CD4-positive, alpha-beta T cell treated with Interleukin-1 beta for 1 hour (primary cell): Measurements from ENCODE around the gene PPP1R14C.

Source experiments
- DNase-seq, 2 donors: peaks; one replicate each; pipeline ENCODE4 v3.0.0-alpha.2; 2020 to 2022

The PPP1R14C gene

DNA sequence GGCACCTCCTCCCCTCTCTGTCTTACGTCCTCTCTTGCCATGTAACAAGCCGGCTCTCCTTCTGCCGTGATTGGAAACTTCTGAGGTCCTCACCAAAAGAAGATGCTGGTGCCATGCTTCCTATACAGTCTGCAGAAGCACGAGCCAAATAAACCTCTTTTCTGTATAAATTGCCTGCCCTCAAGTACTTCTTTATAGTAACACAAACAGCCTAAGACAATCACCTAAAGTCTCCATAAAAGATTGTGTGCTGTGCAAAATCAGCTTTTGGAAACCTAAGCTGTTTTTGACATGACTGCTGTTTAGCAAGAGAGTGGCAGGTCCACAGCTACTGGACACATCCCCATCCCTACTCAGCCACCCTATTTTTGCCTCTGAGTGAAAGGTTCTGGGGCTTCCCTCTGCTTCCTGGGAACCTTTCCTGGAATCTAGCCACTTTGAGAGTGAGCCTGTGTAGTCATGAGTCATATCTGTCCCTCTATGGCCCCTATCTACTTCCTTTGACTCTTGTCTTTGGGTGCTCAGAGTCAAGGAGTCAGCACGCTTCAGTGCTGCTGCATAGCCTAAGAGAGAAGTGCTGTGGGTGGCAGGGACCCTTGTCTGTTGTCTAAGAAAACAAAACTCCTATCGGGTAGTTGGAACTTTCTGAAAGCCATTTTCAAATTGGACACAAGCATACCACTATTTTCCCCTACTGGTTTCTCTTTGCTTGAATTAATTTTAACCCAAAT lies 110.0 kb downstream of the PPP1R14C start:
- no peak for DNase-seq

DNA sequence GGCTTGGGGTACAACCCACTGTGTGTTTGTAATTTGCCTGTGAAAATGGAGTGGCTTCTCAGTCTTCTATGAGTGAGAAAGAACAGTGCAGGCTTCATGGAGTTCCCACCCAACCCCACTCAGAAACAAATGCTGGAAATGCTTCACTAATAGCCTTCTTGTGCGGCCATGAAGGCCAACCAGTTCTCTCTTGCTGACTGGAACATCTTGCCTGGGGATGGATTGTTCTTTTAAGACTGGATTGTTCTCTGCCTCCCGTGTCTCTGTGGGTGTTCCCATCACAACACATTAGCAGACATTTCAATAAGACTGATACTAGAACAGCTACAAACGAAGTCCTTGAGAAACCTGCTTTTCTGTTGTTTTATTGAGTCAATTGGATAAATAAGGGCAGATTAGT lies 110.6 kb downstream of the PPP1R14C start:
- no peak for DNase-seq

DNA sequence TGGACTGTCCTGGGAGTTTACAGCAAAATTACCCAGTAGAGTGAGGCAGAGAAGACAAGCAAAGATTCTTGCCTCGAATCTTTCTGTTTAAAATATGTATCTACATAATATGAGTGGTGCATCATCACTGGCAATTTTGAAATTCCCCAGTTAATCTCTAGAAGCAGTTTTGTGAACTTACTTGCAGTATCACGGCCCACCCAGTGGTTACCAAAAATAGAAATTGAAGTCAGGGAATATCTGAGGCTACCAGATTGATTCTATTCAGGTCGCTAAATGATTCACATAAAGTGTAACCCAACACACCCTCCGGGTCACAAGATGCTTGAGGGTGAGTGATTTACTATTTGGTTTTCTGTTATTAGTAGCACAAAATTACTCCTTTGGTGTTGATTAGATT lies 111.9 kb downstream of the PPP1R14C start:
- DNase-seq = no peak

DNA sequence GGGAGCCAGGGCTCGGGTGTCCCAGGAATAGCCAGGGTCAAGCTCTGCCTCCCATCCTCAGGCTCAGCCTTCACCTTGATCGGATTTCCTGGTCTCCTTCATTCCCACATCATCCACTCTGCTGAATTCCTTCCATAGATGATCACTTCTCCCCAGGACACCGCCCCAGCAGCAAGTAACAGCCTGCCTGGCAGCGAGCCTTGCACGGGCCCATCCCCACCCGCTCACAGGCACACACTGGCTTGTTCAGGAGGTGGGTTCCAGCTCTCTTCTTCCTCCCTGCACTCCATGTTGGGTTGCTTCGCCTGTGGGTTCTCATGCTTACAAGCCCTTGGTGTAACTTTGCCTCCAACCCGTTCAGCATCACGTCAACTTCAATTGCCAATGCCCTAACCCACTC lies 113.0 kb downstream of the PPP1R14C start:
- DNase-seq = no peak

DNA sequence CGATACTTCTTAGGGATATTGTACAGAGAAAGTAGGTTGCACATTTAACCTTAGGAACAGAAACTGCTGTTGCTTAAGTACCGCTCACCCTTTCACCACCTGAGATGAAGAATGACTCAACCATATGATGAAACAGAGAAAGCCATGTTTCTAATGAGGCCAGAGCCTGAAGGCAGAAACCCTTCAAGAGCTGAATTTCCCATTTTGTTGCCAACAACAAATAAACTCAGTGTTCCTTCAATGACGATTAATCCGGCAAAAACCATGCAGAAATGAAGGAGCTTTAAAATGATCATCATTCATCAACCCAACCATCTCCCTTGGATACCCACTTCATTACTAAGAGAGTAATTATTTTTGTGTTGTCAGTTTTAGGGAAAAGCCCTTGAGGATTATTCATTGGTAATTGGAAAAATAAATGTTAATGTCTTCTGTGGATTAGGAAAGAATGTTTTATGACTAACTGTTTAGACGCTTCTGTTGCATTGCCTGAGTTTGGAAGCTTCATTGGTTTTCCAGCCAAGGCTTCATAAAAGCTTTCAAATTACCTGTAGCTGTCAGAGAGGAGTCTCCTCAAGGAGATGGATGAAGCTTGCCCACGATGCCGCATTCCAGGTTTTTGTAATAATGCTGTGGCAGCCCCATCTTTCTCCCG lies 113.9 kb downstream of the PPP1R14C start:
- DNase-seq = no peak

DNA sequence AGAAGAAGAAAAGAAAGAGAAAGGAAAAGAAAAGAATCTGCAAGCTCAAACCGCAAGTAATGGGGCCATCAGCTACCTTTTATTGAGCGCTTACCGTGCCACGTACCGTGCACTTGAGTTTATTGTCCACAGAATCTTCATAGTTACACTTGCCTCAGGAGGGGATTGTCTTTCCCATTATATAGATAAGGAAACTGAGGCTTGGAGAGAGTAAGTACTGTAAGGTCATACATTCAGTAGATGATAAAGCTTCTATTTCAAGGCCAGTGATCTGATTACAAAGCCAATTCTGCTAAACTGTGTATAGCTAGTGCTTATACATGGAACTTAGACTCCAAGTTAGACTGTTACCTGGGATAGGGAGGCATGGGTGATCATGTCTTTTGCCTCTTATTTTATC lies 115.5 kb downstream of the PPP1R14C start:
- no peak for DNase-seq

DNA sequence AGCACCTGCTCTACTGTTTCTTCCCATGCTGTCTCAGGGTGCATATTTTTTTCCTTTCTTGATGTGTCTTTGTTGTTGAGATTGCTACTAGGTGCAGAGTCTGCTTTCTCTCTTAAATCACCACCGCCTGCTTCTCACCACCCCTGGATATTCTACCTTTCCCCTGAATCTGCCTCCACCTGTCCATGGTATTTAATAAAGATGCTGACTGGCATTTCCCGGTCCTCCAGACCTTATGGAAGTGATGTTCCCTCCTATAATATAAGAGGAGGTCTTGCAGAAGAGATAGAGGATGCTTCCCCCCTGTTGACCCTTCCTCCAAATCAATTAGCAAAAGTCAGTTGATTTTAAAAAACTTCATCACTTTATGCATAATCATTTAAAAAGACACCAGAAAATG lies 118.1 kb downstream of the PPP1R14C start:
- no peak for DNase-seq

DNA sequence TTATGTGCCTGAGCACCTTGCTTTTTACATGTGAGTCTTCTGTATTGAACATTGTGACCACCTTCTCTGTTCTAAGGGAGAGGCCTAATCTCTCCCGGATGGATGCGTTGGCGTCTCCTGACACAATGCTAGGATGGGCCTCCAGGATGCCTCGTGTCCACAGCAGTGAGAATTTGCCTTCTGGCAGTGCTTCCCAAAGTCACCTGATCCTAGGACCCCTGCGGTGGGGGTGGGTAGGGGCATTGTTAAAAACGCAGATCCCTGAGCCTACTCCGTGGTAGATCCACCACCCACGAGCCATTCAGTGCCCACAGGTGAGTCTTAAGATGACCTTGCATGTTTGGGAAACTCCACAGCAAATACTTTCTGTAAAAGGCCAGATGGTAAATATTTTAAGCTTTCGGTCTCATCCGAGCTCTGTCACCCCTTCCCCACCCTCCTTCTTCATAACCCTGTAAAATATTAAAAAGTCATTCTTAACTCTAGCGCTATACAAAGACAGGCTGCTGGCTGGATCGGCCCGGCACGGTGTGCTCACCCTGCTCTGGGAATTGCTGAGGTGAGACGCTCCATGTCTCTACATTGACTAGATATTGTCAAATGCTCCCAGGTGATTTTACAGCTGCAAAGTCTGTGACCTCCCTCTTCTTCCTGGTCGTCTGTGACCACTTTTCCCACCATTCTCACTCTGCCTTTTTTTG lies 119.3 kb downstream of the PPP1R14C start:
- DNase-seq = no peak

DNA sequence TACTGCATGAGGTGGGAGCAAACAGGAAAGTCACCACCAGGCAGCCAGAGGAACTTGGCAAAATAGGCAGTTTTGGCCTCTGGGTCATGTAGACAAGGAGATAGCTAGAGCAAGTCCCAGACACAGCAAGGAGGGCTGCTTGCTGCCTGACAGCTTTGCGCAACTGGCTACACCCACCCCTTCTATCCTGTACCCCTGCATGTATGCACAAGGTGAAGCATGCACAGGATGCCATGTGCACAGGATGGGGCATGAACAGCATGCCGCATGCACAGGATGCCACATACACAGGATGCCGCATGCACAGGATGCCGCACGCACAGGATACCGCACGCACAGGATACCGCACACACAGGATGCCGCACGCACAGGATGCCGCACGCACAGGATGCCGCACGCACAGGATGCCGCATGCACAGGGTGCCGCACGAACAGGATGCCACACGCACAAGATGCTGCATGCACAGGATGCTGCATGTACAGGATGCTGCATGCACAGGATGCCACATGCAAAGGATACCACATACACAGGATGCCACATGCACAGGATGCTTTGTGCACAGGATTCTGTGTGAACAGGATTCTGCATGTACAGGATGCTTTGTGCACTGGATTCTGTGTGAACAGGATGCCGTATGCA lies 121.0 kb downstream of the PPP1R14C start:
- peak; percentile 12 to 23 for DNase-seq

DNA sequence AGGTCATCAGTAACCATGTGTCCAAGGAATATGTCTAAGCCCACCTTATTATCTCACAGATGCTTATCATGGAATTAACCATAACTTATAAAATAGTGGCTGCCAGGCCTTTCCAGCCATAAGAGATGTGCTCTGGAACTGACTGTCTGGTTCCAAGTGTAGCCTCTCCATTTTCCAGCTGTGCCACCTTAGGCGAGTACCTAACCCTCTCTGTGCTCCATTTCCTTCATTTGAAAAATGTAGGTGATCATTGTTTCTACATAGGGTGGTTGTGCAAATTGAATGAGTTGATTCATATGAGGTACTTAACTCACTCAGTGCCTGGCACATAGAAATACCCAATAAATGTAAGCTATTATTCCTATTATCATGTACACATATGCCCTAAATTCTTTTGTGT lies 123.5 kb downstream of the PPP1R14C start:
- DNase-seq = no peak

DNA sequence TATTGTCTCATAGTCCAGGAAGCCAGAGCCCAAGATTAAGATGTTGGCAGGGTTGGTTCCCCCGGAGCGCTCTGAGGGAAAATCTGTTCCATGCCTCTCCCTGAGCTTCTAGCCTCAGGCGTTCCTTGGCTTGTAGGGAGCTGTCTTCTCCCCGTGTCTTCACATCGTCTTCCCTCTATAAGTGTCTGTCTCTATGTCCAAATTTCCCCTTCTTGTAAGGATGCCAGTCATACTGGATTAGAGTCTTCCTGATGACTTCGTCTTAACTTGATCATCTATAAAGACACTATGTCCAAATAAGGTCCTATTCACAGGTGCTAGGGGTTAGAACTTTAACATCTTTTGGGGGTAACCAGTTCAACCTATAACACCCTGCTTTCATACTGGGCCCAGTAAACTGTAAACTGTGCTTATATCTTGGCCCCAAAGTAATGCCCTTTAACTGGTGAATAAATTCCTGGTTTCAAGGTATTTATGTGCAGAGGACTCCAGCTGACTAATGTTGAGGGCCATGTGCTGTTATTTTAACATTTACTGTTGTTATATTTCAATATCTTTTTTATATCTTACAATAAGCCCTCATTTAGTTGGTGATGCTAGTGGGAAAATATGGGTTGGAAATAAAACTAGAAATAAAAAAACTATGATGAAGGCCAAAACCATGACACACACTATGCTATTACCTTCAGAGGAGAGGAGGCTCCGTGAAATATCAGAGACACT lies 124.3 kb downstream of the PPP1R14C start:
- DNase-seq = no peak

DNA sequence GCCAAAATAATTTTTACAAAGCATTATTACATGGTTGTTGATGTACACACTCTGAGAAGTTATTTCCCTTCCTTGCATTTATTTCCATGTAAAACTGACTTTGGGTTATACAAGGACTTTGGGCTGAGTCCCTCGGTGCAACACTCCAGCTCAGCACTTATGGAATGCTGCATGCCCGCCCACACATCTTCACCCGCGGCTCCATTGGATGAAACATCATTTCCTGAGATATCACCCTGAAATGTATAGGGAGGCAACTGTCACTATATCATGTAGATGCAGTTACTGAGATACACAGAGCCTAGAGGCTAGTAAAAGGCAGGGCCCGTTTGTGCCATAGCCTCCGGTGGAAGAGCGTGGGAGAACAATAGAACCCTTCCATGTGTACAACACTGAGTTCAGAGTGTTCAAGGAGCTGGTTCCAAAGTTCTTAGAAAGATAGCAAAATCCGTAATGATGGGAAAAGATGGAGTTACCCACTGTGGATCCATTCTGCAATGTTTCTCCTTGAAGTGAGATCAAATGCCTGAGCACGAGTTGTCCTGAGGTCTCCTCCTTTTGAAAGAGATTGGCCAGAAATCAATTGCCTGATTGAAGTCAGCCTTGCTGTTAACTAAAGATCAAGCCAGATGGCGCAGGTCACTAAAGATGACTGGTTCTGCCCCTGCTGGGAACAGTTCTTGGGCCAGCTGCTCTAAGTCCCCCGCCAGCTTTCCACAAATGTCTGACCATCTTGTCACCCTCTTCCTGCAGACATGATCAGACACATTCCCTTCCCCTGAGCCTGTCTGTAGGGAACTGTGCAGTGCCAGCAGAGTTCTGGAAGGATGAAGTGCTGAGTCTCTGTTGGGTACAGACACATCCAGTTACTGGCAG lies 125.1 kb downstream of the PPP1R14C start:
- DNase-seq = no peak

DNA sequence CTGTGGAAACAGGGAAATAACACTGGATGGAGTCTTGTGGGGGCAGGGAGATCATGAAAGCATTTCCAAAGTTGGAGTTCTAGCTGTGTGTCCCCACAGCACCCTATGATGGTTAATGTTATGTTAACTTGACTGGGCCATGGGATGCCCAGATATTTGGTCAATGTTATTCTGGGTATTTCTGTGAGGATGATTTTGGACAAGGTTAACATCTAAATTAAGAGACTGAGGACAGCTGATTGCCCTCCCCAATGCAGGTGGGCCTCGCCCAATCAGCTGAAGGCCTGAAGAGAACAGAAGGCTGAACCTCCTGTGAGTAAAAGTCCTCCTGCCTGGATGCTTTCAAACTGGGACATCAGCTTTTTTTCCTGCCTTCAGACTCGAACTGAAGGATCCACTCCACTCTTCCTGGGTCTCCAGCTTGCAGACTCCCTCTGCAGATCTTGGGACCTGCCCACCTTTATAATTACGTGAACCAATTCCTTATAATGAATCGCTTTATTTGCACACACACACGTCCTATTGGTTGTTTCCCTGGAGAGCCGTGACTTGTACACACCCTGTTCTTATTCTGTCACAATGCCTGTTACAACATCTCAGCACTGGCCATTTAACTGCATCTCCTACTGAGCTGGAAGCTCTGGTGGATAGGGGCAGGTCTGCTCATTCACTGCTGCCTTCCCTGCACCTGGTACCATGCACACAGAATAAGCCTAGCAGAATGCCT lies 126.4 kb downstream of the PPP1R14C start:
- DNase-seq = no peak

DNA sequence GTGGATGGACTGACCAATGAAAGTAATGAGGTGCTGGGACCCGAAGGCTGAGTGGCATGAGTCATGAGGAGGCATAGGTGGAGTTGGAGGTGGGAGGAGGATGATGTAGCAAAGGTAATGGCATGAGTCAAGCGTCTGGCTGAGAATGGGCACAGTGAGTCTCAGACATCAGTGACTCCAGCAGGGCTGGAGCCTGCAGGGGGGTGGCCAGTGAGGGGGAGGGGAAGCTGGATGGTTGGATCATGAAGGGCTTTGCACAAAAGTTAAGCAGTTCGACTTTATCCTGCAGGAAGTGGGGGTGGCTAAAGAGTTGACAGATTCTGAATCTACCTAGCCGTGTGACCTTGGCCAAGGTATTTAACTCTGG lies 127.0 kb downstream of the PPP1R14C start:
- DNase-seq = no peak

DNA sequence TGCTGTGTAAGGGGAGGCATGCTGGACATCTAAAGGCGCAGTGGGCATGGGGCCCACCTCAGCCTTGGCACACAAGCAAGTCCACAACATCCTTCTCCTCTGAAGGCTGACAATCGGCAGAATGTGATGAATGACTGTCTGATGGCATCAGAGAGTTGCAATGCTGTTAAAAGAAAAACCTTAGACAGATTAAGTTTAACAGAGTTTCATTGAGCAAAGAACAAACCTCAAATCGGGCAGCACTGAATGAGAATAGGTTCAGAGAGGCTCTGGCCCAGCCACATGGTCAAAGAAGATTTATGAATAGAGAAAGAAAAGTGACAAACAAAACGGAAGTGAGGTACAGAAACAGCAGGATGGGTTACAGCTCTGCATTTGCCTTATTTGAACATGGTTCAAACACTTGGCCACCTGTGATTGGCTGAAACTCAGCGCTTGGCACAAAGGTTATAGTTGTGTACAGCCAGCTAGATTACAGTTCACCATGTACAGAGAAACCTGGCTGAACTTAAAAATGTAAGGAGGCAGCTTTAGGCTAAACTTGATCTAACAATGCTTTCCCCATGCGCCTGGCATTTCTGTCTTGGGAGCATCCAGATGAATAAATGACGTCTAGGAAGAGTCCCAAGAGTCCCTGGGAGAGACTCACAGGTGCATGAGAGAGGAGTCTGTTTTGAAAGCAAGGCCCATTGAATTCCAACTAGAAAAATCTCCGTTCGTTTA lies 127.6 kb downstream of the PPP1R14C start:
- no peak for DNase-seq

DNA sequence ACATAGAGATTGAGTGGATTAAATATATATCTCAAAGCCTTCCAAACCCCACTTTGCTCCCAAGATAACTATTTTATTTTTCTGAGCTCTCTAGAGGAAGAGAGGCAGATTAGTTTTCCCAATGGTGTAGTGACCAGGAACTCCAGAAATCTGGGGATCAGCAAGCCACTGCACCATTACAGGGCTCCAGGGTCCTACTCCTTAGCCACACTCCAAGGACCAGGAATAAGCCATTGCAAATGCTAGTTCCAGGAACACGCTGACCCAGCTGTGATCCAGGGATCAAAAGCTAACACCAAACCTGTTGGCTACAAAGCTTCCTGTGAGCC lies 128.3 kb downstream of the PPP1R14C start:
- DNase-seq = no peak

DNA sequence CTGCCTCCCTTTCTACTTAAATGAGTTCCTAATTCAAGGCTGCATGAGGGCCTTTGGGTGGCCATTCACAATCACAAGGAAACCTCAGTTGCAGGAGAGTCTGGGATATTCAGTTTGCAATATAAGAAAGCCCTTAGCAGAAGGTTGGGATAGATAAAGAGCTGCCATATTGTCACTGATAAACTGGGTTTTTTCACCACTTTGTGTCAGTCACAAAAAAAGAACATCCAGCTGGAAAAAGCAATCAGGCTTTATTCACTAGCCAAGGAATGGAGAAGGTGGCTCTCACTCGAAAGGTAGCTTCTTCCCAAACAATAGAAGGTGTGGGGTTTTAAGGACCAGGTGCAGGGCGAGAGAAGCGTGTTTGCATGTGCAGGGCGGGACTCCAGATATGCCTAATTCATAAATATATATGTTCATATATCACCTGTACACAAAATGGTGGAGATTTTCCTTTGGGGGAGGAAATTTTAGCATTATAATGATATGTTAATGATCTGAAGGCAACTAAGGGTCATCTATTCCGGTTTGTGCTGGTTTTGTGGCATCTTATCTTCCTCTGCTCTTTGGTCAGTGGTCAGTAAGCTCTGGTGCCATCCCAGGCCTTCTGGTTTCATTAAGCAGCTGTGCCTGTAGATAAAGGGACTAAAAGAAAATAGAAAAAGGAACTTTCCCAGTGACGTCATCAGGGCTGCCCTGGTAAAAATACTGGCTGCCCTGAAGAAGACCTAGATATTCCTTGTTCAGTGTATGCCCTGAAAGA lies 128.8 kb downstream of the PPP1R14C start:
- DNase-seq = no peak

DNA sequence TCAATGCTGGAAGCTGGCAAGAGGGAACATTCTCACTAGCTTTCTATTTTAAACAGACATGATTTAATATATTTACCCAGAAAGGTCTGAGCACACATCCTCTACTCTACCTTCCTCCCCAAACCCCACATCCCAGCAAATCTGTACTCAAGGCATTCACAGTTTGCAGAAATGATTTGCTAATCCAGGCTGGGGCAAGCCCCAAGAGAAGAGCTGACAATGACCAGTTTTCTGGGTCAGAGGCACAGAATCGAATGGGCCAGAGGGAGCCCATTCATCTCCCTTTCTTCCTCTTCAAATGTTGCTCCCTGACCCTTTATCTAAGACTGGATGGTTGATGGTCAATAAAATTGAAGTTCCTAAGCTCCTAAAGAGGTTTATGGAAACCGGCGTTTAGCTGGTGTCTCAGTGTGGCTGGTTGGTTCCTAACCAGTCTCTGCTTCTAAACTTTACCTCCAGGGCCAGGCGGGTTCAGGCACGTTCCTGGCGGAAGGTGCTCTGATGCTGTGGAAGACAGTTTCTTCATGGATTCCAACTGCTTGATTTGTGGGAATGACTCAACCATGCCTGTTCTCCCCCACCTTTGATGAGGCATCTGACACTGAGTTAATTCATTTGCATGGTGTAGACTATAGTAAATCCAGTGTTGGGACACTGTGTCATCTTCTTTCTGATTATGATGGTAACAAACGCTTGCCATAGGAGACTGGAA lies 129.6 kb downstream of the PPP1R14C start:
- DNase-seq = no peak

DNA sequence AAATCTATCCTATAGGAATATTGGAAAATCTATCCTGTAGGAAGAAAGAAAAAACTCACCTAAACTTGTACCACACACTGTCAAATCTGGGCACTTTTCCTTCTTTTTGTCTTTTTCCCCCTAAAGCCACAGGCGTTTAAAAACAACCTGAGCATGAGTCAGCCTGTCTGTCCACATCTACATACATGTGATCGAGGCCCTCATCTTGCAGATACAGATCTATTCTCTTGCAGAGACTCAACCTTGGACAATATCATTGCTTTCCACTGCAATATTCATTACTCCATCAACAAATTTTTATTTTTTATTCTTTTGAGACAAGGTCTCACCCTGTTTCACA lies 130.1 kb downstream of the PPP1R14C start:
- DNase-seq = no peak
